Fibroblast of lung (primary cell): ENCODE results near the gene CSRNP3. TPM values are rescaled to one million over a fixed set of nuclear protein-coding genes. Genes with fewer than 3 reads are reported as not detected.
A peak's percentile ranks its signal among the peaks of the same experiment; 100 is the strongest.

Source experiments
- DNase-seq, 2 donors: peaks; one replicate each; pipeline versions ENCODE4 v3.0.0 to v3.0.0-alpha.2; 2010; ENCODE audit warnings: low read depth in 2 of 2
- H2AFZ ChIP-seq: 2 replicates; pipeline ENCODE4 v1.5.1; 2012; ENCODE audit warnings: low read length, control low read depth, inconsistent platforms
- H3K27ac ChIP-seq: 2 replicates; pipeline ENCODE4 v1.5.1; 2011; ENCODE audit warnings: low read length, control low read depth; ENCODE audit not compliant: insufficient read depth
- H3K27me3 ChIP-seq: 2 replicates; pipeline ENCODE4 v1.5.1; 2011; ENCODE audit warnings: mild to moderate bottlenecking, low read length; ENCODE audit not compliant: control insufficient read depth, insufficient read depth
- H3K36me3 ChIP-seq: 2 replicates; pipeline ENCODE4 v1.5.1; 2011; ENCODE audit warnings: low read length; ENCODE audit not compliant: control insufficient read depth, insufficient read depth
- H3K4me1 ChIP-seq: 2 replicates; pipeline ENCODE4 v1.5.1; 2011; ENCODE audit warnings: low read length; ENCODE audit not compliant: control insufficient read depth, insufficient read depth; ENCODE audit errors: extremely low read depth
- H3K4me2 ChIP-seq: 2 replicates; pipeline ENCODE4 v1.5.1; 2011; ENCODE audit warnings: low read length, control low read depth; ENCODE audit not compliant: insufficient read depth; ENCODE audit errors: extremely low read depth
- H3K4me3 ChIP-seq, 4 experiments: fragments of 200-600 bp in 1 of 4; sonication (generic) in 1 of 4; replicated peaks in 1 of 4; 2 replicates each; pipeline ENCODE4 v1.5.1; 2011 to 2016; ENCODE audit warnings: low read length in 4 of 4, low read depth in 3 of 4, mild to moderate bottlenecking in 3 of 4, control low read depth in 2 of 4, inconsistent platforms in 1 of 4, mixed read lengths in 1 of 4; ENCODE audit not compliant: insufficient read depth in 1 of 4; ENCODE audit errors: control extremely low read depth in 1 of 4
- H3K79me2 ChIP-seq: 2 replicates; pipeline ENCODE4 v1.5.1; 2012; ENCODE audit warnings: mild to moderate bottlenecking, low read length, inconsistent platforms; ENCODE audit not compliant: control insufficient read depth, insufficient read depth
- H3K9ac ChIP-seq: 2 replicates; pipeline ENCODE4 v1.5.1; 2011; ENCODE audit warnings: mild to moderate bottlenecking, low read length, control low read depth; ENCODE audit not compliant: insufficient read depth
- H3K9me3 ChIP-seq: 2 replicates; pipeline ENCODE4 v1.5.1; 2012; ENCODE audit warnings: low read depth, low read length; ENCODE audit not compliant: control insufficient read depth, insufficient read depth
- H4K20me1 ChIP-seq: 2 replicates; pipeline ENCODE4 v1.5.1; 2011; ENCODE audit warnings: low read length; ENCODE audit not compliant: control insufficient read depth, insufficient read depth; ENCODE audit errors: extremely low read depth
- EZH2 ChIP-seq: IDR thresholded peaks from 2 replicates; pipeline ENCODE4 v1.5.1; 2012; ENCODE audit warnings: low read length, control low read depth, mild to moderate bottlenecking; ENCODE audit errors: missing control alignments
- polyA plus RNA-seq, 2 donors: library from polyadenylated mRNA; depleted of rRNA in 1 of 2; stranded (reverse) in 1 of 2; unstranded in 1 of 2; fragments of >200 nt; gene quantifications; 2 replicates each; pipeline ENCODE4 v1.2.1, GENCODE V29; 2011 to 2012; ENCODE audit warnings: missing spikeins in 1 of 2
- total RNA-seq: library from RNA; depleted of rRNA; stranded (reverse); fragments of >200 nt; gene quantifications from 2 replicates; pipeline ENCODE4 v1.2.1, GENCODE V29; 2014
- TF ChIP-seq, protein P1 (sequence below), 2 donors: IDR thresholded peaks in 1 of 2; conservative IDR thresholded peaks in 1 of 2; 1 replicate in 1 of 2; 2 replicates in 1 of 2; pipeline ENCODE4 v1.5.1; 2011 to 2012; ENCODE audit warnings: low read length in 2 of 2, control low read depth in 1 of 2, inconsistent platforms in 1 of 2, low read depth in 1 of 2, mild to moderate bottlenecking in 1 of 2

Gene CSRNP3
- total and polyA plus RNA-seq, 2 donors (not counting 1 experiment from before 2014, with no cell fraction given) = 0.66 to 1.1 TPM

DNA sequence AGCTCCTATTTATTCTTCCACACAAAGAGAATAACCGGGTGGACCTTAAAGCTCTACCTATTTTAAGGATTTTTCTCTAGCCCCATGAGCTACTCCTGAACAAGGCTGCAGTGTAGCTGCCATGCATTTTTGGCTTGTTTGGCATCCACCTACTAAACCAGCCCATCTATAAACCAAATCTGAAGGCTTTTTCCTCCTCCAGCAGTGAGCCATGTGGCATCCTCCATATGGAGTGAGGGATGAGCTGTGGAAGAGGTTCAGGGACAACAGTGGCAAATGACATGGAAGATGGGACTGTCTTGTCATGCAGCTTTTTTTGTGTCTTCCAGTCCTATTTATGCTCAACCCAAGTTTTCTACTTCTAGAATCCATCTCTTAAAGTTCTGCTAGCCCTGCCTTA, 224.3 kb downstream of the CSRNP3 start:
- Histone ChIP-seq H2AFZ (no peak overlapping the region), H3K4me2 (no peak overlapping the region), H3K36me3 (no peaks in the 10 kb centered on the region), H3K27ac (no peak overlapping the region), H3K4me1 (no peaks in the 10 kb centered on the region), H3K27me3 (no peaks in the 10 kb centered on the region), H4K20me1 (no peaks in the 10 kb centered on the region), H3K79me2 (no peaks in the 10 kb centered on the region), H3K9me3 (no peaks in the 10 kb centered on the region), H3K9ac (no peak overlapping the region), H3K4me3 (no peak overlapping the region)
- no peak for DNase-seq
- TF ChIP-seq EZH2 = no peak
- TF ChIP-seq, protein P1, sequence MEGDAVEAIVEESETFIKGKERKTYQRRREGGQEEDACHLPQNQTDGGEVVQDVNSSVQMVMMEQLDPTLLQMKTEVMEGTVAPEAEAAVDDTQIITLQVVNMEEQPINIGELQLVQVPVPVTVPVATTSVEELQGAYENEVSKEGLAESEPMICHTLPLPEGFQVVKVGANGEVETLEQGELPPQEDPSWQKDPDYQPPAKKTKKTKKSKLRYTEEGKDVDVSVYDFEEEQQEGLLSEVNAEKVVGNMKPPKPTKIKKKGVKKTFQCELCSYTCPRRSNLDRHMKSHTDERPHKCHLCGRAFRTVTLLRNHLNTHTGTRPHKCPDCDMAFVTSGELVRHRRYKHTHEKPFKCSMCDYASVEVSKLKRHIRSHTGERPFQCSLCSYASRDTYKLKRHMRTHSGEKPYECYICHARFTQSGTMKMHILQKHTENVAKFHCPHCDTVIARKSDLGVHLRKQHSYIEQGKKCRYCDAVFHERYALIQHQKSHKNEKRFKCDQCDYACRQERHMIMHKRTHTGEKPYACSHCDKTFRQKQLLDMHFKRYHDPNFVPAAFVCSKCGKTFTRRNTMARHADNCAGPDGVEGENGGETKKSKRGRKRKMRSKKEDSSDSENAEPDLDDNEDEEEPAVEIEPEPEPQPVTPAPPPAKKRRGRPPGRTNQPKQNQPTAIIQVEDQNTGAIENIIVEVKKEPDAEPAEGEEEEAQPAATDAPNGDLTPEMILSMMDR (conservative IDR thresholded peaks at IDR 0.05 in 1 of 2, IDR thresholded peaks at IDR 0.05 in 1 of 2; ENCODE audit: low read depth in 1 of 2, low read length in 2 of 2) = no peak

DNA sequence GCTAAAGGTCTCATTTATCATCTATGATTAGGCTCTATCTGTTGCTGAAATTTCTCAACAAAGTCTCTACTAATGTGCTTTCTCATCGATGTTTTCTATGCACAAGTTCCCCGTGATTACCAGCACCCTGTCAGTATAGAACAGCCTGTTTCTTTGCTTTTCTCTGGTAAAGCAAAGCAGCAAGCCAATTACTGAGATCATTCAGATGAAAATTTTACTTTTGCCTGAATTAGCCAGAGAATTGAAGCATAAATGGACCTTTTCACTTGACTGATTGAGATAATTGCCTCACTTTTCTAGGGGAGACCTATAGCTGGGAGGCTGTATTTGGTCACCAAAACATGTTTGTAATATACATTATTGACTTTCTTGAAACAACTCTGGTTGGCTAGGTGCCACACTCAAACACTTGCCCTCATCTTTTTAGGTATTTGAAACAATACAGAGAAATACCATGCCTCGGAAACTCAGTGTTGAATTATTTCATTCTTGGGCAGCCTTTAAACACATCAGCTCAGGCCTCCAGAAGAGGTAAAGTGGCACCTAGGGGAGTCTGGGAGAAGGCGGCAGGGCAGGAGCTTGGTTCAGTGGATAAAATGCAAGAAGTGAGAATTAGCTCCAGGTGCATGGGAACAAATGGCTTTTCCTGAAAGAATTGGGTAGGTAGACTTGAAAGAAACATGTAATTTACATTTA, 228.4 kb downstream of the CSRNP3 start:
- Histone ChIP-seq H3K79me2 (no peaks in the 10 kb centered on the region), H3K27ac (no peak overlapping the region), H3K9ac (no peak overlapping the region), H3K9me3 (no peaks in the 10 kb centered on the region), H3K27me3 (no peaks in the 10 kb centered on the region), H3K4me2 (no peak overlapping the region), H3K36me3 (no peaks in the 10 kb centered on the region), H3K4me1 (no peaks in the 10 kb centered on the region), H4K20me1 (no peaks in the 10 kb centered on the region), H2AFZ (no peak overlapping the region), H3K4me3 (no peak overlapping the region)
- TF ChIP-seq EZH2 = no peak
- TF ChIP-seq, protein P1 (conservative IDR thresholded peaks at IDR 0.05 in 1 of 2, IDR thresholded peaks at IDR 0.05 in 1 of 2; ENCODE audit: low read depth in 1 of 2, low read length in 2 of 2) = no peak
- DNase-seq = no peak

DNA sequence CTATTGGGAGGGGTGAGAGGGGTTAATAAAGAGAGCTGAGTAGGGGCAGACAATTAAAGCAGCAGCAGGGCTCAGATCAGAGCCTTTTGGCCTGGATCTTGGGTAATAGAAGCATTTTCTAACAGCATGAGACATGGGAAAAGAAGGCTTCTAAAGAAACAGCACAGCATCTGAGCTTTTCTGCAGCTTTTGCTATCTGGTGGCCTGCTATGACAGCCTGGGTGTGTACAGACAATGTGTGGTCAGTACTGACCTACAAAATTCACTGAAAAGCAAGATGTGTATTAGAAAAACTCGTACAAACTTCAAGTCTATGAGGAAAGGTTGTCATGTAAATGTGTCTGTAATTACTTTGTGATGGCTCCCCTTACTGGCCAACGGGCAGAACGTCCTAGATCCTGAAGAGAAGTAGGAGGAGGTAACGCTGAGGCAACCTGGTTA, 229.0 kb downstream of the CSRNP3 start:
- H3K36me3 ChIP-seq = no peaks in the 10 kb centered on the region
- TF ChIP-seq EZH2 = no peak
- TF ChIP-seq, protein P1 (conservative IDR thresholded peaks at IDR 0.05 in 1 of 2, IDR thresholded peaks at IDR 0.05 in 1 of 2; ENCODE audit: low read depth in 1 of 2, low read length in 2 of 2) = peak; percentile 58 to 79
- no peaks in the 10 kb centered on the region for H3K4me1 ChIP-seq
- no peaks in the 10 kb centered on the region for H3K27me3 ChIP-seq
- no peaks in the 10 kb centered on the region for H3K9me3 ChIP-seq
- no peak overlapping the region for H3K9ac ChIP-seq
- H2AFZ ChIP-seq = peak overlapping the region; percentile 46
- H3K4me3 ChIP-seq = no peak overlapping the region
- no peak overlapping the region for H3K27ac ChIP-seq
- peak; percentile 49 to 74 for DNase-seq
- no peak overlapping the region for H3K4me2 ChIP-seq
- H4K20me1 ChIP-seq = no peaks in the 10 kb centered on the region
- H3K79me2 ChIP-seq = no peaks in the 10 kb centered on the region
